ENCODE data around the gene LRPAP1.

The LRPAP1 gene

GRCh38 chr4:3516061-3516835 is 16.0 kb downstream of the LRPAP1 start:
- Histone ChIP-seq H3K27ac (ENCODE audit: low read depth, low read length, poor library complexity, severe bottlenecking) (no peak overlapping the region), H3K9me2 (ENCODE audit: low read depth, low read length) (no peaks in the 10 kb centered on the region), H3K9ac (ENCODE audit: low read length) (no peak overlapping the region), H3K36me3 (ENCODE audit: insufficient read depth, low read length) (0 out of 2 replicates have a peak, but pooled peaks cover 3% of the 10 kb centered on the region), H3K4me1 (ENCODE audit: insufficient read depth, low read length, severe bottlenecking) (no peaks in the 10 kb centered on the region), H3K79me2 (ENCODE audit: insufficient read depth, low read length) (no peaks in the 10 kb centered on the region), H3K4me2 (ENCODE audit: low read length) (no peak overlapping the region), H3K4me3 (ENCODE audit: low read depth, low read length, poor library complexity, severe bottlenecking) (no peak overlapping the region), H3F3A (ENCODE audit: insufficient read depth, low read length) (no peaks in the 10 kb centered on the region), H2AFZ (ENCODE audit: low read length) (no peak overlapping the region), H3K27me3 (ENCODE audit: insufficient read depth, low read length) (no peaks in the 10 kb centered on the region), H4K20me1 (ENCODE audit: insufficient read depth, low read length) (no peaks in the 10 kb centered on the region), H3K9me3 (ENCODE audit: low read length) (no peaks in the 10 kb centered on the region)
- TF ChIP-seq EZH2 (IDR thresholded peaks at IDR 0.05; ENCODE audit: borderline replicate concordance, low read length) = no peak
- TF ChIP-seq CTCF (IDR thresholded peaks at IDR 0.05; ENCODE audit: low read length) = no peak

GRCh38 chr4:3515646-3516045 is 16.6 kb downstream of the LRPAP1 start:
- H3F3A ChIP-seq (ENCODE audit: insufficient read depth, low read length) = no peaks in the 10 kb centered on the region
- no peak overlapping the region for H3K4me3 ChIP-seq (ENCODE audit: low read depth, low read length, poor library complexity, severe bottlenecking)
- H4K20me1 ChIP-seq (ENCODE audit: insufficient read depth, low read length) = no peaks in the 10 kb centered on the region
- H3K4me2 ChIP-seq (ENCODE audit: low read length) = no peak overlapping the region
- no peaks in the 10 kb centered on the region for H3K9me3 ChIP-seq (ENCODE audit: low read length)
- no peak for TF ChIP-seq CTCF (IDR thresholded peaks at IDR 0.05; ENCODE audit: low read length)
- TF ChIP-seq EZH2 (IDR thresholded peaks at IDR 0.05; ENCODE audit: borderline replicate concordance, low read length) = no peak
- no peak overlapping the region for H3K9ac ChIP-seq (ENCODE audit: low read length)
- H3K36me3 ChIP-seq (ENCODE audit: insufficient read depth, low read length) = 0 out of 2 replicates have a peak, but pooled peaks cover 3% of the 10 kb centered on the region
- H3K27me3 ChIP-seq (ENCODE audit: insufficient read depth, low read length) = no peaks in the 10 kb centered on the region
- H3K79me2 ChIP-seq (ENCODE audit: insufficient read depth, low read length) = no peaks in the 10 kb centered on the region
- no peak overlapping the region for H3K27ac ChIP-seq (ENCODE audit: low read depth, low read length, poor library complexity, severe bottlenecking)
- H2AFZ ChIP-seq (ENCODE audit: low read length) = no peak overlapping the region
- no peaks in the 10 kb centered on the region for H3K4me1 ChIP-seq (ENCODE audit: insufficient read depth, low read length, severe bottlenecking)
- no peaks in the 10 kb centered on the region for H3K9me2 ChIP-seq (ENCODE audit: low read depth, low read length)

- Histone ChIP-seq H2AFZ (ENCODE audit: low read length) (no peak overlapping the region), H3K9me2 (ENCODE audit: low read depth, low read length) (no peaks in the 10 kb centered on the region), H3K9ac (ENCODE audit: low read length) (no peak overlapping the region), H3K79me2 (ENCODE audit: insufficient read depth, low read length) (no peaks in the 10 kb centered on the region), H3K4me3 (ENCODE audit: low read depth, low read length, poor library complexity, severe bottlenecking) (no peak overlapping the region), H3F3A (ENCODE audit: insufficient read depth, low read length) (no peaks in the 10 kb centered on the region), H3K27ac (ENCODE audit: low read depth, low read length, poor library complexity, severe bottlenecking) (no peak overlapping the region), H3K27me3 (ENCODE audit: insufficient read depth, low read length) (no peaks in the 10 kb centered on the region), H3K36me3 (ENCODE audit: insufficient read depth, low read length) (0 out of 2 replicates have a peak, but pooled peaks cover 3% of the 10 kb centered on the region), H3K4me2 (ENCODE audit: low read length) (no peak overlapping the region), H3K9me3 (ENCODE audit: low read length) (no peaks in the 10 kb centered on the region), H3K4me1 (ENCODE audit: insufficient read depth, low read length, severe bottlenecking) (no peaks in the 10 kb centered on the region), H4K20me1 (ENCODE audit: insufficient read depth, low read length) (no peaks in the 10 kb centered on the region)
- TF ChIP-seq CTCF (IDR thresholded peaks at IDR 0.05; ENCODE audit: low read length) (no peak), EZH2 (IDR thresholded peaks at IDR 0.05; ENCODE audit: borderline replicate concordance, low read length) (no peak)
Measured at GRCh38 chr4:3514806-3515501, 17.3 kb downstream of the LRPAP1 start.

All from OCI-LY1 (cell line).